Fibroblast of lung (primary cell): ENCODE data around the gene HMMR. TPM values are rescaled to one million over a fixed set of nuclear protein-coding genes. Genes with fewer than 3 reads are reported as not detected.

Experiments used
- DNase-seq, 2 donors: peaks; one replicate each; pipeline versions ENCODE4 v3.0.0 to v3.0.0-alpha.2; 2010; ENCODE audit warnings: low read depth in 2 of 2
- H2AFZ ChIP-seq: 2 replicates; pipeline ENCODE4 v1.5.1; 2012; ENCODE audit warnings: low read length, control low read depth, inconsistent platforms
- H3K27ac ChIP-seq: 2 replicates; pipeline ENCODE4 v1.5.1; 2011; ENCODE audit warnings: low read length, control low read depth; ENCODE audit not compliant: insufficient read depth
- H3K27me3 ChIP-seq: 2 replicates; pipeline ENCODE4 v1.5.1; 2011; ENCODE audit warnings: mild to moderate bottlenecking, low read length; ENCODE audit not compliant: control insufficient read depth, insufficient read depth
- H3K36me3 ChIP-seq: 2 replicates; pipeline ENCODE4 v1.5.1; 2011; ENCODE audit warnings: low read length; ENCODE audit not compliant: control insufficient read depth, insufficient read depth
- H3K4me1 ChIP-seq: 2 replicates; pipeline ENCODE4 v1.5.1; 2011; ENCODE audit warnings: low read length; ENCODE audit not compliant: control insufficient read depth, insufficient read depth; ENCODE audit errors: extremely low read depth
- H3K4me2 ChIP-seq: 2 replicates; pipeline ENCODE4 v1.5.1; 2011; ENCODE audit warnings: low read length, control low read depth; ENCODE audit not compliant: insufficient read depth; ENCODE audit errors: extremely low read depth
- H3K4me3 ChIP-seq, 4 experiments: fragments of 200-600 bp in 1 of 4; sonication (generic) in 1 of 4; replicated peaks in 1 of 4; 2 replicates each; pipeline ENCODE4 v1.5.1; 2011 to 2016; ENCODE audit warnings: low read length in 4 of 4, low read depth in 3 of 4, mild to moderate bottlenecking in 3 of 4, control low read depth in 2 of 4, inconsistent platforms in 1 of 4, mixed read lengths in 1 of 4; ENCODE audit not compliant: insufficient read depth in 1 of 4; ENCODE audit errors: control extremely low read depth in 1 of 4
- H3K79me2 ChIP-seq: 2 replicates; pipeline ENCODE4 v1.5.1; 2012; ENCODE audit warnings: mild to moderate bottlenecking, low read length, inconsistent platforms; ENCODE audit not compliant: control insufficient read depth, insufficient read depth
- H3K9ac ChIP-seq: 2 replicates; pipeline ENCODE4 v1.5.1; 2011; ENCODE audit warnings: mild to moderate bottlenecking, low read length, control low read depth; ENCODE audit not compliant: insufficient read depth
- H3K9me3 ChIP-seq: 2 replicates; pipeline ENCODE4 v1.5.1; 2012; ENCODE audit warnings: low read depth, low read length; ENCODE audit not compliant: control insufficient read depth, insufficient read depth
- H4K20me1 ChIP-seq: 2 replicates; pipeline ENCODE4 v1.5.1; 2011; ENCODE audit warnings: low read length; ENCODE audit not compliant: control insufficient read depth, insufficient read depth; ENCODE audit errors: extremely low read depth
- CTCF ChIP-seq, 2 donors: IDR thresholded peaks in 1 of 2; conservative IDR thresholded peaks in 1 of 2; 1 replicate in 1 of 2; 2 replicates in 1 of 2; pipeline ENCODE4 v1.5.1; 2011 to 2012; ENCODE audit warnings: low read length in 2 of 2, control low read depth in 1 of 2, inconsistent platforms in 1 of 2, low read depth in 1 of 2, mild to moderate bottlenecking in 1 of 2
- EZH2 ChIP-seq: IDR thresholded peaks from 2 replicates; pipeline ENCODE4 v1.5.1; 2012; ENCODE audit warnings: low read length, control low read depth, mild to moderate bottlenecking; ENCODE audit errors: missing control alignments
- polyA plus RNA-seq, 2 donors: library from polyadenylated mRNA; depleted of rRNA in 1 of 2; stranded (reverse) in 1 of 2; unstranded in 1 of 2; fragments of >200 nt; gene quantifications; 2 replicates each; pipeline ENCODE4 v1.2.1, GENCODE V29; 2011 to 2012; ENCODE audit warnings: missing spikeins in 1 of 2
- total RNA-seq: library from RNA; depleted of rRNA; stranded (reverse); fragments of >200 nt; gene quantifications from 2 replicates; pipeline ENCODE4 v1.2.1, GENCODE V29; 2014

HMMR gene
- total and polyA plus RNA-seq, 2 donors (not counting 1 experiment from before 2014, with no cell fraction given) = 5.6 to 19.7 TPM

DNA sequence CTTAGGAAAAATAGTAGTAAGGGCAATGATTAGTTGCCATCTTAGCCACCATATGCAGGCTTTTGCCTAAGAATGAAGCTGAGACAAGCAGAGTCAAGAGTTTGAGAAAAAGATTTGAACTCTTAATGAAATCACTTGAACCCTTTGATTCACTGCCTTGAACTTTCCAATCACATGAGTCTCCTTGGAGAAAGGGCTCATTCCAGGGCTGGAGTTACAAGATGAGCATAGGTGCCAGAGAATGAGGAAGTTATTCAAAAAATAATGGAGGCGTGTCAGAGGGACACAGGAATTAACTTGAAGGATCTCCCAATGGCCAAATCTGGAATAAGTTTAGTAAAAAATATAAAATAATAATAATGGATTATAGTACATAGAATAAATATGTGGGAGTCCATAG is 80.3 kb downstream of the HMMR start:
- no peak overlapping the region for H3K4me2 ChIP-seq
- H3K9me3 ChIP-seq = no peaks in the 10 kb centered on the region

More for the DNA sequence above, 80.3 kb downstream of the HMMR start:
- Histone ChIP-seq H3K36me3 (no peaks in the 10 kb centered on the region), H3K27ac (no peak overlapping the region), H3K4me1 (no peaks in the 10 kb centered on the region), H3K4me3 (no peak overlapping the region), H3K27me3 (no peaks in the 10 kb centered on the region), H3K79me2 (no peaks in the 10 kb centered on the region), H2AFZ (no peak overlapping the region), H3K9ac (no peak overlapping the region), H4K20me1 (no peaks in the 10 kb centered on the region)
- DNase-seq = no peak
- TF ChIP-seq EZH2 = no peak
- no peak for TF ChIP-seq CTCF (conservative IDR thresholded peaks at IDR 0.05 in 1 of 2, IDR thresholded peaks at IDR 0.05 in 1 of 2; ENCODE audit: low read depth in 1 of 2, low read length in 2 of 2)

Other genes with a start within 250 kb of the HMMR start
- gene CCNG1, start 23.0 kb upstream of the HMMR start, total RNA-seq = 449 and 600 TPM in 2 replicates
- 173 and 210 TPM in 2 replicates for gene CCNG1, start 23.0 kb upstream of the HMMR start, polyA plus RNA-seq
- 6.4 and 7.4 TPM in 2 replicates for gene NUDCD2, start 530 bp upstream of the HMMR start, total RNA-seq
- 5.4 and 5.9 TPM in 2 replicates for gene NUDCD2, start 530 bp upstream of the HMMR start, polyA plus RNA-seq
- gene MAT2B, start 45.0 kb downstream of the HMMR start, total RNA-seq = 136 and 160 TPM in 2 replicates
- gene MAT2B, start 45.0 kb downstream of the HMMR start, polyA plus RNA-seq = 93.6 and 116 TPM in 2 replicates